ENCODE data around the gene WDR41. TPM values are rescaled to one million over a fixed set of nuclear protein-coding genes. Genes with fewer than 3 reads are reported as not detected.
"Not testable (repeated sequence)": the region's sequence is repeated elsewhere in the genome, so short reads cannot be mapped to it uniquely, and the experiment has no call there.

Gene WDR41
- total RNA-seq, 1 experiment from 2014 or later, result 83.0 TPM

DNA sequence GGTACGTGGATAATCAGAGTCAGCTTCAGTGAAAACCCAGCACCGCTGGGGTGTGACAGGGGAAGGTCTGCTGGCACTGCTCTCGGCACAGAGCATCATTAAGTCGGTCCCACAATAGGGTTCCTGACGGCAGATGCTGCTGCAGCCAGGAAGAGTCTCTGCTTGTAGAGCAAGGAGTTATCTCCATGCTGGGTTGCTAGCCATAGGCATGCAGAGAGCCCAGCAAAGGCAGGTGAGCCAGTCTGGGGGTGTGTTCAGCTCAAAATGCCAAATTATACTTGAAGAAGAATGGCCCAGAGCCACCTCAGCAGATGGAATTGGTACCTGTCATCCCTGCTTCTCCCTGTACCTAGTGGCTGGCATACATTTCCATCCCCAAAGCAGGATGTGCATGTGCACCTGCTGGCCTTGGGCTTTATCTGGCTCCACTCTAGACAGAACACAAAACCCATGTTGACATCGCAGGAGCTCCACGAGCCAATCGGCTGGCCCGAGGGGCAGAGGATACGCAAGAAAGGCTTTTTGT is 100.8 kb downstream of the WDR41 start:
- no peaks in the 10 kb centered on the region for H3K36me3 ChIP-seq
- no peak for DNase-seq
- H3K9me3 ChIP-seq, result no peaks in the 10 kb centered on the region
- no peak overlapping the region for H3K4me3 ChIP-seq
- H3K27me3 ChIP-seq, result no peaks in the 10 kb centered on the region

DNA sequence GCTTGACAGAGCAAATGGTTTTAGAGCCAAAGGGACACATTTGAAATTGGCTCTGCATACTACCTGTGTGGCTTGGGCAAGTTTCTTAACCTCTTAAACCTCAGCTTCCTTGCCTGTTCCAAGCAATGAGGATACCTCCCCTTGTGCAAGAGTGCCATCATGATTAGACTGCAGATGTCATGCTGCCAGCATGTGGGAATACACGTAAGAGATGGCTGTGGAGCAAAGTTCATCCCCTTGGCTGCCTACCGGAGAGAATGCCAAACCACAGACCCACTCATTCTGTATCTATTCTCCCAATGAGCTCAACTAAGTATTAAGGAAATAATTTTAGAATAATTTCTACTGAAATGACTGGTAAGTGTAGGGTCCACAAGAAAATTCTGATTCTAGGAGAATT is 101.3 kb downstream of the WDR41 start:
- peak; percentile 89 for DNase-seq
- H3K4me3 ChIP-seq, result no peak overlapping the region

DNA sequence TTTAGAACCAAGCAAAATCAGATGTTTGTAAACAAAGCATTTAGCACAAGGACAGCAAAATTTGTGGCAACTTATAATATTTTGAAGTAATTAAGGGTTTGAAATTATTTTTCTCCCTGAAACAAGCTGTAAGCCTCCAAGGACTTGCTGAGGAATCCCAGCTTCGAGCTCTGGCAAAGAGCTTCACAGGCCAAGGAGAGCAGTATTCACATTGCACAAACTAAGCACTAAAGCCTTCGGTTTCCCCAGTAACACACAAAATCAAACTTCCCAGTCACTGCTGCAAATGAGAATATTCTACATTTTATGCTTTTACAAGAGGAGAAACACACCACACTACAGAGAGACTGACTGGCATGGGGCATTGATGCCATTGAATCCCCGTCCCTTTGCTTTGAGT is 101.9 kb downstream of the WDR41 start:
- DNase-seq, result no peak
- Histone ChIP-seq H3K27me3 (no peaks in the 10 kb centered on the region), H3K36me3 (no peaks in the 10 kb centered on the region), H3K4me3 (no peak overlapping the region), H3K9me3 (no peaks in the 10 kb centered on the region)

More for the DNA sequence above, 101.3 kb downstream of the WDR41 start:
- Histone ChIP-seq H3K36me3 (no peaks in the 10 kb centered on the region), H3K27me3 (no peaks in the 10 kb centered on the region), H3K9me3 (no peaks in the 10 kb centered on the region)

DNA sequence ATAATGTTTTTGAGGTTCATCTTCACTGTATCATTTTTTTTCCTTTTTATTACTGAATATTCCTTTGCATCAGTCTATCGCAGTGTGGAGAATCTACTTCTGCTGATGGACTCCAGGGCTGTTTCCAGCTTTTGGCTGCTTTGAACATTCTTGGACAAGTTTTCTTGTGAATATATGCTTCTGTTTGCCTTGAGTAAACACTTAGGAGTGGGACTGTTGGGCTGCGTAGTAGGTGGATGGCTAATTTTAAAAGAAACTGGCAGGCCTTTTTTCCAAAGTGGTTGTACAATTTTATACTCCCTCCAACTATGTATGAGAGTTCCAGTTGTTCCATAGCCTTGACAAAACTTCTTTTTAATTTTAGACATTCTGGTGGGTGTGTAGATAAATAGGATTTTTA is 102.4 kb downstream of the WDR41 start:
- no peaks in the 10 kb centered on the region for H3K36me3 ChIP-seq
- DNase-seq, result no peak
- no peaks in the 10 kb centered on the region for H3K27me3 ChIP-seq
- H3K9me3 ChIP-seq, result no peaks in the 10 kb centered on the region
- H3K4me3 ChIP-seq, result no peak overlapping the region

DNA sequence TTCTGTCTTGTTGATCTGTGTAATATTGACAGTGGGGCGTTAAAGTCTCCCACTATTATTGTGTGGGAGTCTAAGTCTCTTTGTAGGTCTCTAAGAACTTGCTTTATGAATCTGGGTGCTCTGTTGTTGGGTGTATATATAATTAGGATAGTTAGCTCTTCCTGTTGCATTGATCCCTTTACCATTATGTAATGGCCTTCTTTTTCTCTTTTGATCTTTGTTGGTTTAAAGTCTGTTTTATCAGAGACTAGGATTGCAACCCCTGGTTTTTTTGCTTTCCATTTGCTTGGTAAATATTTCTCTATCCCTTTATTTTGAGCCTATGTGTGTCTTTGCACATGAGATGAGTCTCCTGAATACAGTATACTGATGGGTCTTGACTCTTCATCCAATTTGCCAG is 105.8 kb downstream of the WDR41 start:
- H3K9me3 ChIP-seq, DNase-seq, H3K36me3 ChIP-seq, H3K4me3 ChIP-seq, H3K27me3 ChIP-seq: not testable (repeated sequence)

DNA sequence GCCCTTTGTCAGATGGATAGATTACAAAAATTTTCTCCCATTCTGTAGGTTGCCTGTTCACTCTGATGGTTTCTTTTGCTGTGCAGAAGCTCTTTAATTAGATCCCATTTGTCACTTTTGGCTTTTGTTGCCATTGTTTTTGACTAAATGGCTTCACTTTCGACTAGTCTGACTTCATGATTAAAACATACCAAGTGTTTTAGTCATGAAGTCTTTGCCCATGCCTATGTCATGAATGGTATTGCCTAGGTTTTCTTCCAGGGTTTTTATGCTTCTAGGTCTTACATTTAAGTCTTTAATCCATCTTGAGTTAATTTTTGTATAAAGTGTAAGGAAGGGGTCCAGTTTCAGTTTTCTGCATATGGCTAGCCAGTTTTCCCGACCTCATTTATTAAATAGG is 108.8 kb downstream of the WDR41 start:
- not testable (repeated sequence) for H3K27me3 ChIP-seq, DNase-seq, H3K4me3 ChIP-seq, H3K36me3 ChIP-seq, H3K9me3 ChIP-seq

Other genes starting within 250 kb of the WDR41 start
- not detected in 2 replicates for gene OTP, start 146.4 kb upstream of the WDR41 start, total RNA-seq (2014; rRNA removed; shearing (Covaris generic); ENCODE audit: low replicate concordance)